HEK293 (cell line): ENCODE data around the gene FAM168B.

Source experiments
- YY1 ChIP-seq: fragments of 450-650 bp; formaldehyde crosslinking; IDR thresholded peaks from 2 replicates; pipeline ENCODE4 v1.5.1; 2018; ENCODE audit warnings: missing biosample characterization, missing genetic modification characterization
- ZBTB8A ChIP-seq: fragments of 450-650 bp; formaldehyde crosslinking; IDR thresholded peaks from 2 replicates; pipeline ENCODE4 v1.5.1; 2016; ENCODE audit warnings: missing biosample characterization, missing genetic modification characterization
- TF ChIP-seq, protein P1 (sequence below): fragments of 450-650 bp; formaldehyde crosslinking; IDR thresholded peaks from 2 replicates; pipeline ENCODE4 v1.5.1; 2016; ENCODE audit warnings: missing biosample characterization, missing genetic modification characterization

DNA sequence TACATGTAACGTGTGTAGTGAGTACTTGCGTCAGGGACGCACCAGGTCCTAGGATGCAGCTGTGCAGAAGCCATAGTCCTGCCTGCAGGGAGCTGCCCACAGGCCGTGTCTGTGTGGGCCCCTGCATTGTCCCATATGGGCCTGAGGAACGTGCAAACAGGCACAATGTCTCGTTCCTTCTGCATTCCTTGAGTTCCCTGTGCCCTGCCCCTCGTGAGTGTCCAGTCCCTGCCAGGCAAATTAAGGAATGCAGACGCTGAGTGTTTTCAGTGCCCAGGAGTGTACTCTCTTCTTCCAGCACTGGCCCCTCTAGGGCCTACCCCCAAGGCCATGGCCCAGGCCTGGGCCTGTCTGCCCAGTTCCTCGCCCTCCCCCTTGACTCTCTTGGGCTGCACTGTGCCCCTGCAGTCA, 61.8 kb downstream of the FAM168B start:
- TF ChIP-seq, protein P1, sequence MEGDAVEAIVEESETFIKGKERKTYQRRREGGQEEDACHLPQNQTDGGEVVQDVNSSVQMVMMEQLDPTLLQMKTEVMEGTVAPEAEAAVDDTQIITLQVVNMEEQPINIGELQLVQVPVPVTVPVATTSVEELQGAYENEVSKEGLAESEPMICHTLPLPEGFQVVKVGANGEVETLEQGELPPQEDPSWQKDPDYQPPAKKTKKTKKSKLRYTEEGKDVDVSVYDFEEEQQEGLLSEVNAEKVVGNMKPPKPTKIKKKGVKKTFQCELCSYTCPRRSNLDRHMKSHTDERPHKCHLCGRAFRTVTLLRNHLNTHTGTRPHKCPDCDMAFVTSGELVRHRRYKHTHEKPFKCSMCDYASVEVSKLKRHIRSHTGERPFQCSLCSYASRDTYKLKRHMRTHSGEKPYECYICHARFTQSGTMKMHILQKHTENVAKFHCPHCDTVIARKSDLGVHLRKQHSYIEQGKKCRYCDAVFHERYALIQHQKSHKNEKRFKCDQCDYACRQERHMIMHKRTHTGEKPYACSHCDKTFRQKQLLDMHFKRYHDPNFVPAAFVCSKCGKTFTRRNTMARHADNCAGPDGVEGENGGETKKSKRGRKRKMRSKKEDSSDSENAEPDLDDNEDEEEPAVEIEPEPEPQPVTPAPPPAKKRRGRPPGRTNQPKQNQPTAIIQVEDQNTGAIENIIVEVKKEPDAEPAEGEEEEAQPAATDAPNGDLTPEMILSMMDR (tag by site-specific recombination) = no peak
- TF ChIP-seq YY1 (no peak), ZBTB8A (tag by site-specific recombination) (no peak)
